ENCODE data around the gene MYLK2. TPM values are rescaled to one million over a fixed set of nuclear protein-coding genes. Genes with fewer than 3 reads are reported as not detected.
"Not testable (repeated sequence)": the region's sequence is repeated elsewhere in the genome, so short reads cannot be mapped to it uniquely, and the experiment has no call there.

MYLK2 gene
- total RNA-seq = not detected

GRCh38 chr20:31819083-31819784, at the start of gene MYLK2:
TSS of gene MYLK2 (plus strand) at chr20:31819356. CDS start at chr20:31819581, 225 bp downstream.
- no peak for DNase-seq (ENCODE audit: low spot score)

GRCh38 chr20:31769681-31770080, 49.5 kb upstream of the MYLK2 start:
- DNase-seq (ENCODE audit: low spot score) = no peak

- no peak for DNase-seq (ENCODE audit: low spot score)
Observed at GRCh38 chr20:31770243-31770642, 48.9 kb upstream of the MYLK2 start.

GRCh38 chr20:31774408-31774807, 44.7 kb upstream of the MYLK2 start:
- no peak for DNase-seq (ENCODE audit: low spot score)

GRCh38 chr20:31780839-31781238, 38.3 kb upstream of the MYLK2 start:
- no peak for DNase-seq (ENCODE audit: low spot score)

- DNase-seq (ENCODE audit: low spot score) = no peak
Observed at GRCh38 chr20:31781945-31782344, 37.2 kb upstream of the MYLK2 start.

GRCh38 chr20:31784354-31785044, 34.7 kb upstream of the MYLK2 start:
- no peak for DNase-seq (ENCODE audit: low spot score)

- no peak for DNase-seq (ENCODE audit: low spot score)
Observed at GRCh38 chr20:31785089-31785488, 34.1 kb upstream of the MYLK2 start.

- no peak for DNase-seq (ENCODE audit: low spot score)
Observed at GRCh38 chr20:31788578-31788977, 30.6 kb upstream of the MYLK2 start.

GRCh38 chr20:31790401-31790800, 28.8 kb upstream of the MYLK2 start:
- DNase-seq (ENCODE audit: low spot score) = no peak

- no peak for DNase-seq (ENCODE audit: low spot score)
Observed at GRCh38 chr20:31797364-31797763, 21.8 kb upstream of the MYLK2 start.

GRCh38 chr20:31801508-31801907, 17.6 kb upstream of the MYLK2 start:
- no peak for DNase-seq (ENCODE audit: low spot score)

- no peak for DNase-seq (ENCODE audit: low spot score)
Observed at GRCh38 chr20:31803552-31804291, 15.4 kb upstream of the MYLK2 start.

- no peak for DNase-seq (ENCODE audit: low spot score)
Observed at GRCh38 chr20:31806564-31807355, 12.4 kb upstream of the MYLK2 start.

- DNase-seq (ENCODE audit: low spot score) = no peak
Observed at GRCh38 chr20:31808481-31808880, 10.7 kb upstream of the MYLK2 start.

- DNase-seq (ENCODE audit: low spot score) = no peak
Observed at GRCh38 chr20:31809661-31810060, 9.5 kb upstream of the MYLK2 start.

- DNase-seq (ENCODE audit: low spot score) = no peak
Observed at GRCh38 chr20:31811198-31811597, 8.0 kb upstream of the MYLK2 start.

GRCh38 chr20:31811796-31812728, 7.1 kb upstream of the MYLK2 start:
- no peak for DNase-seq (ENCODE audit: low spot score)

- DNase-seq (ENCODE audit: low spot score) = no peak
Observed at GRCh38 chr20:31813611-31814010, 5.5 kb upstream of the MYLK2 start.

- DNase-seq (ENCODE audit: low spot score) = not testable (repeated sequence)
Observed at GRCh38 chr20:31814142-31814541, 5.0 kb upstream of the MYLK2 start.
